Measurements from ENCODE around the gene TGM1.

The TGM1 gene

DNA sequence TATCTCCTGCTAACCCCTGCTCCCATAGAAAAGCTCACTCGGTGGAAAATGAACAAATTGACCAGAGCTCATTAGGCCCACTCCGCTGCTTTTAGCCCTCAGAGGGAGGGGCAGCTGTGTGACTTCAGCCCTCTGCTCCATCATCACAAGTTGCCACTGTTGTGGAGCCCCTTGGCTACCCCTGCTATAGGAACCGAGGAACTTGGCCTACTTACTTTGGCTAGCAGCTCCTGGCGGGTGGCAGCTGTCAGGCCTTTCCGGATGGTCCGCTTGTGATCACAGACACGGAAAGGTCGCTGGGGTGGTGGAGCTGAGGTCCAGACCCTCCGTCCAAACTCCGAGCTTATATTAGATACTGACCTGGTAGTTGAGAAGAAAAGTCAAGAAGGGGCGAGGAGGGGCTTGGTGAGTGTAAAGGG is 44.2 kb upstream of the TGM1 start:
- H3K79me2 ChIP-seq (ENCODE audit: insufficient read depth, low read depth): peaks cover 5% of the 10 kb centered on the region; the same call in 1 of the 2 replicates
- TF ChIP-seq, protein P1, sequence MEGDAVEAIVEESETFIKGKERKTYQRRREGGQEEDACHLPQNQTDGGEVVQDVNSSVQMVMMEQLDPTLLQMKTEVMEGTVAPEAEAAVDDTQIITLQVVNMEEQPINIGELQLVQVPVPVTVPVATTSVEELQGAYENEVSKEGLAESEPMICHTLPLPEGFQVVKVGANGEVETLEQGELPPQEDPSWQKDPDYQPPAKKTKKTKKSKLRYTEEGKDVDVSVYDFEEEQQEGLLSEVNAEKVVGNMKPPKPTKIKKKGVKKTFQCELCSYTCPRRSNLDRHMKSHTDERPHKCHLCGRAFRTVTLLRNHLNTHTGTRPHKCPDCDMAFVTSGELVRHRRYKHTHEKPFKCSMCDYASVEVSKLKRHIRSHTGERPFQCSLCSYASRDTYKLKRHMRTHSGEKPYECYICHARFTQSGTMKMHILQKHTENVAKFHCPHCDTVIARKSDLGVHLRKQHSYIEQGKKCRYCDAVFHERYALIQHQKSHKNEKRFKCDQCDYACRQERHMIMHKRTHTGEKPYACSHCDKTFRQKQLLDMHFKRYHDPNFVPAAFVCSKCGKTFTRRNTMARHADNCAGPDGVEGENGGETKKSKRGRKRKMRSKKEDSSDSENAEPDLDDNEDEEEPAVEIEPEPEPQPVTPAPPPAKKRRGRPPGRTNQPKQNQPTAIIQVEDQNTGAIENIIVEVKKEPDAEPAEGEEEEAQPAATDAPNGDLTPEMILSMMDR (conservative IDR thresholded peaks at IDR 0.05; ENCODE audit: low read depth, low read length): no peak
- H3K4me1 ChIP-seq (ENCODE audit: low read depth, poor library complexity, severe bottlenecking): peaks cover 26% of the 10 kb centered on the region
- H3K36me3 ChIP-seq (ENCODE audit: insufficient read depth): no peaks in the 10 kb centered on the region
- H3K27me3 ChIP-seq (ENCODE audit: insufficient read depth, low read depth): no peaks in the 10 kb centered on the region
- no peak overlapping the region; the same call in 1 of the 2 replicates for H3K27ac ChIP-seq
- H3K9ac ChIP-seq: no peak overlapping the region
- no peaks in the 10 kb centered on the region for H4K20me1 ChIP-seq (ENCODE audit: insufficient read depth)
- no peak overlapping the region for H3K4me3 ChIP-seq (IDR thresholded peaks at IDR 0.05; ENCODE audit: insufficient read depth, low read depth, low read length)
- H3K4me2 ChIP-seq: no peak overlapping the region
- H2AFZ ChIP-seq (ENCODE audit: low read depth): no peak overlapping the region

DNA sequence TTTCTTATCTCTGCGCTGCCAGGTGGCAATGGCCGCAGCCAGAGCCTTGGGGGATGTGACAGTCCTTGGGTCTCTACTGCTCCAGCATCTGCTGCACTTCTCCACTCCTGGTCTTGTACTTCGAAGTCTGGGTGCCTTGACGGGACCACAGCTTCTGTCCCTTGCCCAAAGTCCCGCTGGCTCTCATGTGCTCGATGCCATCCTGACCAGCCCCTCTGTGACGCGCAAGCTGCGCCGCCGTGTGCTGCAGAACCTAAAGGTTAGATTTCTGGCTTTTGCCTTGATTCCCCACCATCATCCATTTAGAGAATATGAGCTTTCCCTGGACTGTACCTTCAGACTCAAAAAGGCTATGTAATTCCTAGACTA is 41.0 kb upstream of the TGM1 start:
- Histone ChIP-seq H3K36me3 (ENCODE audit: insufficient read depth) (no peaks in the 10 kb centered on the region), H3K4me3 (IDR thresholded peaks at IDR 0.05; ENCODE audit: insufficient read depth, low read depth, low read length) (no peak overlapping the region), H3K4me2 (no peak overlapping the region), H2AFZ (ENCODE audit: low read depth) (no peak overlapping the region), H3K79me2 (ENCODE audit: insufficient read depth, low read depth) (peaks cover 12% of the 10 kb centered on the region; the same call in 1 of the 2 replicates), H3K4me1 (ENCODE audit: low read depth, poor library complexity, severe bottlenecking) (peaks cover 13% of the 10 kb centered on the region), H3K9ac (no peak overlapping the region), H3K27me3 (ENCODE audit: insufficient read depth, low read depth) (no peaks in the 10 kb centered on the region), H3K27ac (no peak overlapping the region), H4K20me1 (ENCODE audit: insufficient read depth) (no peaks in the 10 kb centered on the region)
- TF ChIP-seq, protein P1 (conservative IDR thresholded peaks at IDR 0.05; ENCODE audit: low read depth, low read length): no peak

DNA sequence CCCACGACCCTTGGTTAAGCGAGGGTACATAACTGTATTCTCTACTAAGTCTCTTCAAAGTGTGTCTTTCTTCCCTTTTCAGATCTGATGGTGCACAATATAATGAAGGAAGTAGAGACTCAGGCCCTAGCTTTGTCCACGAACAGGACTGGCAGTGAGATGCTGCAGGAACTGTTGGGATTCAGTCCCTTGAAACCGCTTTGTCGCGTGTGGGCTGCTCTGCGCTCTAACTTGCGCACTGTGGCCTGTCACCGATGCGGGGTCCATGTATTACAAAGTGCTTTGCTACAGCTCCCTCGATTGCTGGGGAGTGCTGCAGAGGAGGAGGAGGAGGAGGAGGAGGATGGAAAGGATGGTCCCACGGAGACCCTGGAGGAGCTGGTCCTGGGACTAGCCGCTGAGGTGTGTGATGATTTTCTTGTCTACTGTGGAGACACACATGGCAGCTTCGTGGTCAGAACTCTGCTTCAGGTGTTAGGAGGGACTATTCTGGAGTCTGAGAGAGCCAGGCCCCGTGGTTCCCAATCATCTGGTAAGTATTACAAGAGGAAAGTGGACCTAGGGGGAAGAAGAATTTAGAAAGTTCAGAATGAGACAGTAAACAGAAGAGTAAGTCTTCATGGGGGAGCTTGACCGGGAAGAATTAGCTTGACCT is 37.5 kb upstream of the TGM1 start:
- no peaks in the 10 kb centered on the region for H4K20me1 ChIP-seq (ENCODE audit: insufficient read depth)
- peak overlapping the region; percentile 45; the same call in 1 of the 2 replicates for H3K27ac ChIP-seq
- peaks cover 12% of the 10 kb centered on the region; the same call in 1 of the 2 replicates for H3K79me2 ChIP-seq (ENCODE audit: insufficient read depth, low read depth)
- H3K9ac ChIP-seq: peak overlapping the region; percentile 55; the same call in 1 of the 2 replicates
- H3K4me2 ChIP-seq: peak overlapping the region; percentile 66
- H3K36me3 ChIP-seq (ENCODE audit: insufficient read depth): no peaks in the 10 kb centered on the region
- no peaks in the 10 kb centered on the region for H3K27me3 ChIP-seq (ENCODE audit: insufficient read depth, low read depth)
- H3K4me3 ChIP-seq (IDR thresholded peaks at IDR 0.05; ENCODE audit: insufficient read depth, low read depth, low read length): no peak overlapping the region
- TF ChIP-seq, protein P1 (conservative IDR thresholded peaks at IDR 0.05; ENCODE audit: low read depth, low read length): no peak
- peak overlapping the region; percentile 66; the same call in 1 of the 2 replicates for H2AFZ ChIP-seq (ENCODE audit: low read depth)
- peaks cover 14% of the 10 kb centered on the region for H3K4me1 ChIP-seq (ENCODE audit: low read depth, poor library complexity, severe bottlenecking)

DNA sequence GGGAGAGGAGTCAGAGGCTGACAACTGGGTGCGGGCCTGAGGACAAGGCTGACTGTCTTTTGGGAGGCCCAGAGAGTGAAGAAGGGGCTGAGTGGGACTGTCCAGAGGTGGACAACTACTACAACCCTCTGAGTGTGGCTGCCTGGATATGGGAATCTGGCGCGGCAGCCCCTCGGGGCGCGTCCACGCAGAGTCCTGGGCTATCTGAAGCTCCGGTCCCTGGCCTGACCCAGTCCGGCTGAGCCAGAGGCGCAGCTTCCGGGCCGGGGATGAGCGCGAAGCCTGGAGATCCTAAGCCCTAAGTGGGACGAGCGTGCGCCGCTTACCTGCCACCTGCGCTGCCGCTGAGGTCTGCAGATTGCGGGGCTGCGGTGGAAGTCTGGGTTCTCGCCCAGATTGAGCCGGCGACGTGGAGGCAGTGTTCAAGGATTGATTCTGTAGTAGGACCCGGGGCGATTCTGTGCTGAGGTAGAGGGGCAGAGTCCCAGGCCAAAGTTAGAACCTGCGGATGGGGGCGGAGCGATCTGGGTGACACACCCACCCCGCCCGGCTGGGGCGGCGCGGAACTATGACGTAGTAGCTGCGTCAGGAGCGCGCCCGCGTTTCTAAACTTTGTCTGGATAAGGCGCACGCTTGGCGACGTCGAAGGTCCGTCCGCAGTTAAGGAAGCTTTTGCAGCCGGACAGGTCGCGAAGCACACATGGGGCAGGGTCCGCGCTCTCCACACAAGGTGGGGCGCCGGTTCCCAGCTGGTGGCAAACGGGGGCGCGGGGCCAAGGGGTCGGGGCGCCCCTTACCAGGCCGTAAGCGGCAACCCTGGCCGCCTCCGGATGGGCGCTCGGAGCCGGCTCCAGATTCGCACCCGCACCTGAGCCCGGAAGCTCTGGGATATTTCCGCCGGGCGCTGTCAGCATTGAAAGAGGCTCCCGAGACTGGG is 36.5 kb upstream of the TGM1 start, which contains the start of the genes DHRS1 and NOP9:
Gene DHRS1 (minus strand): TSS at position 526 of the 937 bp plus-strand sequence. CDS start 674 bp downstream, outside the sequence.
Gene NOP9 (plus strand): TSS at position 596 of the 937 bp plus-strand sequence. CDS start 105 bp downstream, at position 701.
- Histone ChIP-seq H2AFZ (ENCODE audit: low read depth) (peak within 1 kb of the TSS; percentile 66), H3K27me3 (ENCODE audit: insufficient read depth, low read depth) (no peaks in the 10 kb centered on the region), H3K9ac (peak within 1 kb of the TSS; percentile 55; the same call in 1 of the 2 replicates), H3K4me3 (IDR thresholded peaks at IDR 0.05; ENCODE audit: insufficient read depth, low read depth, low read length) (no peak within 1 kb of the TSS), H3K4me2 (peak within 1 kb of the TSS; percentile 78), H4K20me1 (ENCODE audit: insufficient read depth) (no peaks in the 10 kb centered on the region), H3K27ac (peak within 1 kb of the TSS; percentile 45), H3K79me2 (ENCODE audit: insufficient read depth, low read depth) (peaks cover 12% of the 10 kb centered on the region; the same call in 1 of the 2 replicates), H3K4me1 (ENCODE audit: low read depth, poor library complexity, severe bottlenecking) (peaks cover 14% of the 10 kb centered on the region), H3K36me3 (ENCODE audit: insufficient read depth) (no peaks in the 10 kb centered on the region)
- TF ChIP-seq, protein P1 (conservative IDR thresholded peaks at IDR 0.05; ENCODE audit: low read depth, low read length): no peak

Data from KMS-11 (cell line).